D341Med (cell line): ENCODE data around the gene HOXB3.

Source experiments
- DNase-seq: peaks from one replicate; pipeline ENCODE4 v3.0.0; 2012; ENCODE audit warnings: low spot score

Gene HOXB3

DNA sequence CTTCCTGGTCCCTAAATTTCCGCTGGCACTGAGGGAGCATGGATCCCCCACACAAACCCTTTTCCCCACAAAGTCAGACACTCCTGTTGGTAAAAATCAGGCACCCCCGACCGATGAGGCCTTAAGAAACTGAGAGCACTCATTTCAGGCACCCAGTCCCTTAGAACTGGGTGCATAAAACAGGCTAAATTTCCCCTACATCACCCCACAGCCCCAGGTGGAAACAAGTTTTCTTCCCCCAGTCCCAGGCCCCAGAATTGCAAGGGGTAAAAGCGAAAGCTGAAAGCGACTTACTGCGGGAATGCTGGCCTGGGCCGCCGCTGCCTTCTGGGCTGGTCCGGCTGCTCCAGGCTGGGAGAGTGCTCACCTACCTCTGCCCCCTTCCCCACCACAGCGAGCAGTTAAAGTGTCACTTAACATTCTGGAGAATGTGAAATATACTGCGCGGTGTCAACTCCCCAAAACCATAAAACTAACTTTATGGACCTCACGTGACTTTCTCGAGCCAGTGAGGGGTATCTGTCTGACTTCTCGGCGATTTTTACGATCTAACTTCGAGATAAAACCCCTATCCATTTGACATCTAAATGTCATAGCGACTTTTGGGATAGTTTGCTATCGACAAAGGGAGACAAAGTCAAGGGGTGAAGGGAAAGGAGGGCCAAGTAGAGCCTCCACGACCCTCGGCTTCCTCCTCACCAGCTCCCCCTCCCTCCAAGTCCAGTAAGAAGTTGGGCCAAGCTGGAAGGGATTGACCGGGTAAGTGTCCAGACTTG lies at the start of gene HOXB3:
Gene HOXB3 (minus strand): TSS at position 411 of the 776 bp plus-strand sequence. CDS start 37,767 bp downstream, outside the sequence.
- no peak for DNase-seq

DNA sequence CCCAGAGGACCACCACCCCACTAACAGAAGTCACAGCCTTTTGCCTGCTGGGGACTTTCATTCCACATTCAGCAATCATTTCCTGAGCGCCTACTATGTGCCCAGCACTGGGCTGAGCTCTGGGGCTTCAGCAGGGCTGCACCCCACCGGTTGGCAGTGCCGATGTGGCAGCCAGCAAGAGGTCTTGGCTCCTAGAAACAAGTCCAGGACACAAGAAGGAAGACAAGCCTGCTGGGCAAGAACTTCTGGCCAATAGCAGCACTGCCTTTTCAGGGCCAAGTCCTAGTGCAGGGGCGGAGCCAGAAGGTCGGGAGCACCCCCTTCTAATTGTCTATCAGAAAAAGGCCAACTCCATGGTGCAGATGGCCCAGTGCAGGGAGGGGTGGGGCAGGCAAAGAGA lies 49.1 kb upstream of the HOXB3 start:
- no peak for DNase-seq

DNA sequence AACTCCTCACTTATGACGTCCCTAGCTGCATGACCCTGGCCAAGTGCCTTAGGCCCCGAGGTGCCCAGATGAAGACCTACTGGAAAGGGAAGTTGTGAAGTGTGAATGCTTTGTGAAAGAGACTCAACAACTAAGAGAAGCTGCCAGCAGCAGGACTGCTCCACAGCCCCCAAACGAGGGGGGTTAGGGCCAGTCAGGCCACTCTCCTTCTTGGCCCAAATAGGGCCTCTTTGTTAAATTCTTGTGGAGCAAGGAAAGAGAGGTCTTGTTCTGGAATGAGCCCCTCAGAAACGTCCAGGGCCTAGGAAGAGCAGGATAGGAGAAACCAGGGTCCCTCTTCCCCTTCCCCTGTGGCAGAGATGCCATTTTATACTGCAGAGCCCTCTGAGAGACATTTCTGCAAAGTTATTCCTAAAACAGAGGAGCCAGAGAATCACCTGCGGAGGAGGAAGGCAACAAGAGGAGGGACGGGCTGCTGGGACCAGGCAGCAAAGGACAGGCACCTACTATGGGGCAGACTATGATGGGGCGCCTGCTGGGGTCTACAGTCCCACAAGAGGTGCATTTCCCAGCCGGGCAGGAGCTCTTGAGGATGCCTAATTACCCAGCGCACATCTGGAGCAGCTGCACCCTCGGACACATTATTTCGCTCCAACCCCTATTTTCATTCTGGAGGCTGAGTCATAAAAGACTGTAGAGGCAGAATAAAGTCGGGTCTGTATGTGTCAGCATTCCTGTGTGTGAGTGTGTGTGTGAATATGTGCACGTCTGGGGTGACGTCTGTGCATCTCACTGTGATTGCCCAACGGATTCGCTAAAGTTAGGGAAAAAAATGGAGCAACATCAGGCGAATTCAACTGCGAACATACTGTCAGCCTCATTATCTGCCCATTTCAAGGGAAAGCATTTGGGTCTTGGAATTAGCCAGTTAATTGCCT lies 47.6 kb upstream of the HOXB3 start:
- DNase-seq: no peak

DNA sequence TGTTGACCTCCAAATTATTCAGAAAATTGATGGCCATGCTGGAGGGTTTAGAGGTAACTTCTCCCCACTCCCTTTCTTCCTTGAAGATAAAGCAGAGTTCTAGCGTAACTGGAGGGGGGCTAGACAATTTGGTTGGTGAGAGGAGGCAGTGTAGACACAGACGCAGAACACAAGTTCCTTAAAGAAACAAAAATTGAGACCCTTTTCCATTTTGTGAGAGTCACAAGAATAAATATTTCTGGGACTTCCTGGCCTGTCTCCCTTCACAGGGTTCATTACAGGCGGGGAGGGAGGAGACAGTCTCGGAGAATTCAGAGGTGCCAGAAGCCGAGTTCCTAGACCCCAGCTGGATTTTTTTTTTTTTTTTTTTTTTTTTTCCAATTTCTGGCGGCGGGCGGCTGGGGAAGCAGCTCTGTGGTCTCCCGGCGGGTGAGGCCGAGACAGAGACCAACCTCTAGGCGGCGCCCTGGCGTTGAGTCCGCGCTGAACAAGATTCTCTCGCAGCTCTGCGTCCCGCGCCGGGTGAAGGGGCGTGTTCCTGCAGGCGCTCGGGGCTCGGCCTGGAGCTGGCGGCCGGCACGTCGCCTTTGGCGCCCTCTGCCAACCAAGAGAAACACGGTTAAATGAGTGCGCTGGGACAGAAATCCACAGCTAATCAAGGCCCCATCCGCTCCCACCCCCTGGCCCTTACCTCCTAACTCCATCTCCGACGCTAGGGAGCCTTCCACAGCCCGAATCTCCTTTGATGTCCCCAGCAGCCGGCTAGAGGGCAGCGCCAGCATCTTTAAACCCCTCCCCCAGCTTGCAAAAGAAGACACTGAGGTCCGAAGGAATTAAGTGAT lies 46.4 kb upstream of the HOXB3 start:
- DNase-seq: peak; percentile 88

DNA sequence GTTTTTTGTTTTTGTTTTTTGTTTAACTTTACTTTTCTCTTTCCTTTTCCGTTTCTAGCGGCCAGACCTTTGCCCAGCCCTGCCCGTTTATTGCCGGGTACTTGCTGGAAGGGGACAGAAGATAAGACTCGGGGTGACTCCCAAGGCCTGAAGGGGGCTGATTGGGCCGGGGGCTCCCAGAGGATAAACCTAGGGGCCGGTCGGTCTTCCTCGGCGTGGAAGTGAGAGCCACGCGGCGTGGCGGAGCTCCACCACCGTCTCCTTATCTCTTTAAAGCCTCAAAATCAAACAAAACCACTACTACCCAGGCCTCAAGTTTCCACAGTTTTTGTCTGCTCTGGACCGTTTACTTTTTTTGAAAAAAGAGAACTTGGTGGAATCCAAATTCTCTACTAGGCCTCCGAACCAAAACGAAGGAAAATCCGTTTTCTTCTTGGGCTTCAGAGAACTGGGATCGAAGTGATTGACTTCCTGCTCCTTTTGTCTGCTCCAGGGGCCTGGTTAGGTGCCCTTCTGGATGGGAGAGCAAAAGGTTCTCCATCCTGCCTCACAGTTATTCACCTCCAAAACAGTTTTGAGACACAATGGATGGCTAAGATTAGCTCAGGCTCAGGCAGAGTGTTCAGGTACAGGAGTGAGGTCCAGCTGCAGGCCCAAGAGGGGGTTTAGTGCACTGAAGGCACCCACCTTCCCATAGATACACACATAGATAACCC lies 44.6 kb upstream of the HOXB3 start:
- no peak for DNase-seq

DNA sequence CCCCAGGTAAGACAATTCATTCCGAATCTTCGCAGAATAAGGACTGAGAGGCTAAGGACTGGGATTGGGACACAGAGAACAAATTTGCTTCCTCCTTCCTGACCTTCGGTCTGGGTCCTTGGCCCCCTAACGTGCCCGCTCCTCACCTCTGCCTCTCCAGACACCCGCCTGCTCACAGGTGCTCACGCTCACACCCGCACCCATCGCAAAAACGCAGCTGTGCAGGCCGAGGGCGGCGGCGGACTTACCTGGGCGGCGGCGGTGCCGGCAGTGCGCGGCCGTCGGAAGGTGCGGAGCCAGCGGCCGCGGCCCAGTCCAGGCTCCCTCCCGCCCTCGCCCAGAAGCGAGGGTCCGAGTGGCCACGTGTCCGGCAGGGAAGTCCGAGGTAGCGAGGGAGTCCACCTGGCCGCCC lies 43.2 kb upstream of the HOXB3 start:
- no peak for DNase-seq

DNA sequence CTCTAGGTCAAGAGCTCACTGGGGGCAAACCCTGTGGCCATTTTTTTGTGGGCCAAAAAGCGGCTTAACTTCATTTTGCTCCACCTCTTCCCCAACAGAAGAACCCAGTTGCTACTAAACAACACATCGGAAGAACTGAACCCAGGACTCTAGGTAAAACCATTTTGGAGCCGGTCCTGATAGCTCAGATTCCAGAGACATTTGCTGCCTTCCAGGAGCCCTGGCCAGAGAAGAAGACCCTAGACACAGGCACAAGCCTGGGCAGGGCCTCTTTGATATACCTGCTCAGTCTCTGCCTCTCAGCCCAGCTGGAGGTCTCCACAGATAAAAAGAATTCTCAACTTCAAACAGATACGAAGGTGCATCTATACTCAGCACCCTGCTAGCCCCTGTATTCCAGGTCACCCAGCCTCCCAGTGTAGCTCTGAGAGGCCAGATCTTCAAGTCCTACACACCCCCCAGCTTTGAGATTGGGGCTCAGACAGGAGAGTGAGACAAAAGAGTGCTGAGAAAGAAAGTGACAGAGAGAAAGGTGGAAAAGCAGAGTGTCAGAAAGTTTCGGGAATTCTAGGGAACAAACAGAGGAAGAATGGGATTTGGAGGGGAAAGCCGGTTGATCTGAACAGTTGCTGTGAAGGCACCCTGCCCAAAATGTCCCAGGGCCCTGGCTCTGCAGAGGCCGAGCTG lies 42.7 kb upstream of the HOXB3 start:
- DNase-seq: no peak

DNA sequence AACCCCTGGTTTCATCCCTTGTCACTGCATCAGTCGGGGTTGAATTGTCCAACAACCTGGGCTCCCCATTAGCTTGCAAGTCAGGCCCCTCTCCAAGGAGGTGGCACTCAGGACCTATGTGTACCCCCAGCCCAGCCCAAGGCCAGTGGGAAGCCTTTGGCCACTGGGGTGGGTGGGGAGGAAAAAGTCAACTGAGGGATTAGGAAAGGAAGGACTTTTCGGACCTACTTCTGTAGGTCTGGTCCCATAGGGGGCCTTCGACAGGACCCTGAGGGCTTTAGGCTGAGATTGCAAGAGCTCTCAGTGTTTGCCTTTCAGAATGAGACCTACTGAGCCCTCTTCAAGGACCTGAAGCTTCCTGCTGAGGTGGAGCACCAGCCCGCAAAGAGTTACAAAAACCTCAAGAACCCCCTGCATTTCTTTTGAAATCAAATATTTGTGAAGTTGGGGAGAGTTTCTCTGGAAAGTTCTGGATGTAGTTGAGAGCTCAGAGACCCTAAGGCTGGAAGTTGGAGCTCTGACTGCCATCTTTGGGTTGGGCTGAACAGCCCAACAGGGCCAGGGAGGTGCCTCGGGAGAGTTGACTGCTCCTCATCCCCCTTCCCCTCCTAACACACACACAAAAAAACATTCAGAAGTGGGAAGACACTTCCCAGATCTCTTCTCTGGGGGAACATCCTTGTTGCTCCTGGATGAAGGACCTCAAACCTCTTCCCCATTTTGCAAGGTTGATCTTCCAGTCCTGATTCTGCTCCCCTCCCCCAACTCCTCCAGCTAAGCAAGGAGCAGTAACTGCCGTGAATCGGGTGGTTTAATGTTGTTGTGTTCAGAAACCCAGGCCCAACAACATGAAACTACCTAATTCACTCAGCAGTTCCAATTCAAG lies 41.9 kb upstream of the HOXB3 start:
- no peak for DNase-seq

DNA sequence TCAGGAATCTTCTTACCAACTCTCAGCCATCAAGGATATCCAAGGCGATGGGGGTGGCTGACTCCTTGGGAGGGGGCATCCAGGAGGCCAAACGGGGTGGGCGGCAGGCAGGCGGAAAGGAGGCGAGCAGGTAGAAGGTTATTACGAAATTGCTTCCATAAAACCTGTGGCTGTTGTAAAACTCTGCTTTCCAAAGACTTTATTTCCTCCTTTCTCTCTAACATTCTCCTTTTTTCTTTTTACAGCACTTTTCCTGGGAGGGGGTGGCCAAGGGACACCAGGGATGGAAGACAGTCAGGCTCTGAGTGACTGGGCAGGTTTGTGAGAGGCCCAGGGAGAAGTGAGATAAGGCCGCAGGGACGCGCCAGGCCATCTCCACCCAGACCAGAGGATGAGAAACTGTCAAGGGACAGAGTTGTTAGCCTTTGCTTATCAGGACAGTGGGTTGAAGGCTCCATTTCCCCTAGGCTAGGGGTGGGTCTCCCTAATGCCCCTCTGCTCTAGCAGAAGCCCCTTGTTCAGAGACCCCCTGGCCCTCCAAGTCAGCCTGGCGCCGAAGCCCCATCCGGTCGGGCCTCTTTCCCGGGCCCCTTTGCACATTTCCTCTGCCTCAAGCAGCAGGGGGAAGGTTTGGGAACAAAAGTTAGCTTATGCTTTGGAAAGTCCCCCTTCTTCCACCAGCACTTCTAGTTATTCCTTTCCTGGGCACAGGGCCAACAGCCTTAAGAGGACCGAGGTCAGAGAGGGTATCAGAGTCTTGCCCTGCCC lies 41.1 kb upstream of the HOXB3 start:
- DNase-seq: no peak

DNA sequence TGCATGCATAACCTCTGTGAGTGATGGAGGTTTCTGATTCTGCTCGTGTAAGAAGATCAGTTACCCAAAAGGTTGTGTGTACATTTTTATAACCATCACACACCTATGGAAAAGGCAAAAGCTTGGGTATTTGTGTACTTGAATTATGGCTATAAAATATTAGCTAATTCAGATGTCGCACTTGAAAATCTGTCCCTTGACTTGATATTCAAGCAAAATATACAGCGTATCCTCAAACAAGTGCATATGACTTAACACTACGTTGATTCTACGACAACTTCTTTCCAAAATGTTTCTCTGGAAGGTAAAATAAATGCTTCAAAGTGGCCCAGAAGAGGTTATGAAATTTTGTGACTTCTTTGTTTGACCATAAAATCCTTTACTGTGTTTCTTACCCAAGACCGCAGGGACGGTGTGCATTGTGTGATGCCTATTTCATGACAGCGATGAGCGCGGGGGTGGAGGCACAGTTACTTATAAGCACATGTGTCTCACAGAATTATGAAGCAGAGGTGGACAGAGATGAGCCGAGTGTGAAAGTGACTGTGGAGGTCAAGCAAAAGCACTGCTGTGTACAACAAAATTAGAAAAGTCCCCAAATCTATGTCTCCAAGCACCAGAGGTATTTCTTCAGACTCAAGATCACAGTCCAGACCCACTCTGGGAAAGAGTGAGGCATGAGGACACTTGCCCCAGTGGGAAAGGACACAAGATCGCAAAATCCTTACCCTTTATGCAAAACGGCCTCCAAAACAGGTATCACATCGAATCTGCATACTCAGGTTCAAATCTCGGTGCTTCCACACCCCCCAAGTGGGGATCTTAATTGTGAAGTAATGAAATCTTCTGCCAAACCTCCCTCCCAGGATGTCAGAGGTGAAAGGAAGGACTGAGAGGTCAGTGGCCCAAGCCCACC lies 40.2 kb upstream of the HOXB3 start:
- DNase-seq: no peak

DNA sequence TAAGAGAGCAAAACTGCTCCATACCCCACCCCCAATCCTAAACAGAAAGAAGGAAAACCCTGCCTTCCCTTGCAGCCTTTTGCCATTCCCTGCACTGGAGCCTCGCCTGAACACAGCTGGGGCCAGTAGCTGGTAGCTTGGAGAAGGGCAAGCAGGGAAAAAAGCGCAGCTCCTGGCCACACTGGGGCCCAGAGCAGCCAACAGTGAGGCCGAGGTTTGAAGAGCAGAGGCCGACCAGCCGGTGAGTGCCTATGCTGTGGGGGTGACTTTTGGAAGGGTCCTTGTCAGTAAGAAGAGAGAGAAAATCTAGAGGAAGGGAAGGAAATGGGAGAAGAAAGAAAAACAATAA lies 39.3 kb upstream of the HOXB3 start:
- no peak for DNase-seq

DNA sequence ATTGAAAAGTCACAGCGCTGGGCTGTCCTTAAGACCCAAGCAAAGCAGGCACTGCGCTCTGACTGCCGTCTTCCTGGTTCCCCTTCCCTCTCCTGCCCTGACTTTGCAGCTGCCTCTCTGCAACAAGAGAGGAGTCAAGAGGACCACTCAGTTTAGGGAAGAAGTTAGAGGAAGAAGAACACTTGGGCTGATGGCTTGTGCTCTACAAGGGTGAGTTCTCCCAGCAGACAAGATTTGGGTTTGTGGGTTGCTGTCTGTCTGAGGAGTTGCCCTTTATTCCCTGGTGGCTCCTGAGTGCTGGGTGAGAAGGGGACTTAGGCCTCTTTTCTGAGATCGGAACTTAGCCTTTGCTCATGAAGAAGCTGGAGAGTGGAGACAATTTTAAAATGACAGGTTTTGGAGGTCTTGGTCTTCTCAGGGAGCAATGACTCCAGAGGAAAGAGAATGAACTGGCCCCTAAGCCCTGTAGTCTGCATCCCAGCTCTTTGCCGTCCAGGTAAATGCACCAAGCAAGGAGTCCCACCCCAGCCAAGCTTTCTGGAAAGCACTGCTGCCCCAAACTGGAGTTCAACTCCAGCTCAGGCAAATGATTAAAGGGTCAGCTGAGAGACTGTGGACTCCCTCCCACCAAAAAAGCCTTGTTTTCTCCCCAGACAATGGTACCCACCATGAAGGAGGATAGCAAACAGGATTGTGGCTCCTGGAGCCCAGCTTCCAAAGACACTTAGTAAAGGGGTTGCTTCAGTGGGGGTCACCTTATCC lies 38.8 kb upstream of the HOXB3 start:
- DNase-seq: no peak

DNA sequence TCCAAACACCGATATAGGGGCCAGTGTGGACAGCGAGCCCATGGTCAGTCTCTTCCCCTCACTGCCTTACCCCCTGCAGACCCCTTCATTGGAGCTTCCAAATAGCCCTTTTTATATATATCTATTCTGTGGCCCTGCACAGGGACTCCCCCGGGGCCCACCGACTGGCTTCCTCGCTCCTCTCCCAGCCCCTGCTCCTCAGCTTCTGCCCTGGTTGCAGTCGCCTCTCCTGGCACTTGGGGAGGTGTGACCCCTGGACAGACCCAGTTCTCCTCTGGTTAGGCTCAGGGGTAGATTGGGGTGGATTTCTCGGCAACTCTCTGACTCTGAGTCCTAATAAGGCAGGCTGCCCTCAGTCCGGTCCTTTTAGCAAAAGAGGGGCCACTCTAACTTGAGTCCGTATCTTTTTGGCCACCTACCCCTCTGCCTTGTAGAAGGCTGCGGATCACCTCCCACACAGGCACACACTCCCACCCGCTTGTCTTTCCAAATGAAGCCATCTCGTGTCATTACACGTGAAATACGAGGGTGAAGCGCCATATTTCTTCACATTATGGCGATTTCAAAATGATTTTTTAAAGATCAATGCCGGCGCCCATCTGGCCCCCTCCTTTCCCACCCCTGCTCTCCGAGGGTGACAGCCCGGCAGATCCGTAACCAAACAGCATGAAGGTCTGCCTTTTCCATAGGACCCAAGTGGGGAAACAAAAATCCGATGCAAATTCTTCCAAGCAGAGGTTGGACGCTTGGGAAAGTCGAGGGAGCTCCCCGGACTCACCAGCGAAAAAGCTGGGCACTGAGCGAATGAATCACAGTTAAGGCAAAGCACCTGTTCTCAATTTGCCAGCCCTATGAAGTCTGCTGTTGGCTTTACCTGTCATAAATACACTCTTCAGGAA lies 37.8 kb upstream of the HOXB3 start:
- no peak for DNase-seq

DNA sequence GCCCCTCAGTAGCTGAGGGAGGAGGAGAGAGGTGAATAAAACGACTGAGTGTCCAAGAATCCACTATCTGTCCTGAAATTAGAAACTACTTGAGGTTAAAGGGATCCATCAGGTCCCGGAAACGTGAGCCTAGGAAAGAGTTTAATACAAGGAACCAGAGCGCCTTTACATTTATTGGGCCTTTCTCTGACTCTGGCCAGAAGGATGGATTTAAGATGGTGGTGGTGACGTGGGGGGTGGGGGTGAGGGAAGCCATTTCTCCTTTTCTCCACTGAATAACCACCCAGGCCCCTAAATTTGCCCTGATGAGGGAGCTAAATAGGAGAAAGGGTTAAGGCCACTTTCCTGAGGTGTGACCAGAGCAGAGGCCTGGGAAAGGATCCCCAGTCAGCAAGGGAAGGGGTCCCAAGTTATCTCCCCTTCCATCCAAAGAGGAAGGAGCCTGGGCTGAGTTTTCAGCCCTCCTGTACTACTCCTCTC lies 37.1 kb upstream of the HOXB3 start:
- DNase-seq: no peak

DNA sequence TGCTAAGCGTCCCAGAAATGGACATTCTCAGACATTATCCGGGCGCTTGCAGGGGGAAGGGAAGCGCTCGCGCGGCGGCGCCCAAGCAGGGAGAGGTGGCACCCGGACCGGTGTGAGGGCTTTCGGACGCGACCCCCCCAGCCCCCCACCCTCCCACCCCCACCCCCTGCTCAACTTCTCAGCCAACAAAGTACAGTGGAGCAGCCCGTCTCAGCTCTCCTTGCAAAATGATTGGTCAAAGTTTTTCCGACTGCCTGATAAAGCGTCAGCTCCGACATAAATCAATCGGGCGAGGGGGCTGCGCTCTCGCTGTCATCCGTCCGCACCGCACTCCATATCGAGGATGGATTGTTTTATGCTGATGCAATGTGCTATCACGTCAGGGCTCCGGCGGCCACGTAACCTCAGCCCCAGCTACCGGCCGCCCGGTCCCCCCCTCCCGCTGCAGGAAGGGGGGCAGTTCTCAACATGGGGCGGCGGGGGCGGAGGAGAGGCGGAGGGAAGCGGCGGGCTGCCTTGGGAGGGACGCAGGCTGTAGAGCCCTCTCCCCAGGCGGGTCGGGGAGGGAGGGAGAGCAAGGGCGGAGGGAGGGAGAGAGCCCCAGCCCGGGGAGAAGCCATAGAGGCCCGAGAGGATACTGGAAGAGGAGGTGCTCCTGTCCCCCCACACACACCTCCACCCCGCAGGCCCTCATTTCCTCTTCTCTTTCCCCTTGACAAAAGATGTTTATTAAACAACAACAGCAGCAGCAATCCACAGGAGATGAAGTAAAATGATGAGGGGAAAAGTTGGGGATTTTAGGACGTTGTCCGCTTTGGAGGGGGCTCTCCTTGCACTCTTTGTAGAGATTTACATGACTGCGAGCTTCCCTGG lies 36.4 kb upstream of the HOXB3 start, which contains the start of gene HOXB9:
Gene HOXB9 (minus strand): TSS at position 114 of the 873 bp plus-strand sequence. CDS start 89 bp downstream, at position 25.
- no peak for DNase-seq
